ENCODE data around the gene TIAM2.
"Not testable (repeated sequence)": the region's sequence is repeated elsewhere in the genome, so short reads cannot be mapped to it uniquely, and the experiment has no call there.

Gene TIAM2

DNA sequence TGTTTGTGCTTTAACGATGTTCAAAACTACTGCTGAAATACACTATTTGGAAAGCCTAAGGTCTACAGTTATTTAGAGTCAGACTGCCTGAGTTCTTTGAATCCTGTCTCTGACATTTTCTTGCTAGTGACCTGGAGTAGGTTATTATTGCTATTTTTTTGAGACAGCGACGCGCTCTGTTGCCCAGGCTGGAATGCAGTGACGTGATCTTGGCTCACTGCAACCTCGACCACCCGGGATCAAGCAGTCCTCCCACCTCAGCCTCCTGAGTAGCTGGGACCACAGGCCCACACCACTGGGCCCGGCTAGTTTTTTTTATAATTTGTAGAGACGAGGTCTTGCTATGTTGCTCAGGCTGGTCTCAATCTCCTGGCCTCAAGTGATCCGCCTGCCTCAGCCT lies 96.6 kb downstream of the TIAM2 start:
- DNase-seq (ENCODE audit: low spot score) (no peak), FAIRE-seq (no peak)

DNA sequence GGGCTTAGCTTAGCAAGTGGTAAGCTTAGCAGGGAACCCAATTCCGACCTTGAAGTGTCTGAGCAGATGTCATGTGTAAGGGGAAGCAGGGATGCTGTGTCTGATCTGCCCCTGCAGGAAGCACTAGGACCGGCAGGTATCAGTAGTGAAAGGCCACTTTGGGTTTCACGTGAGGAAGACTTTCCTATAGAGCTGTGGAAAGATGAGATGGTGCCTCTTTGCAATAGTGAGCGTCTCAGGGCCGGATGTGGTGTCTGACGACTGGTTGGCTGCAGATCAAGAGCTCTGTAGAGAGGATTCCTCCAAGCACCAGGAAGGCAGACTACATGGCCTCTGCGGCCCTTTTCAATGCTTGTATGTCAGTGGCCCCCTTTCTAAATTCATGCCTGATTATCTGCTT lies 98.3 kb downstream of the TIAM2 start:
- FAIRE-seq (no peak), DNase-seq (ENCODE audit: low spot score) (no peak)

DNA sequence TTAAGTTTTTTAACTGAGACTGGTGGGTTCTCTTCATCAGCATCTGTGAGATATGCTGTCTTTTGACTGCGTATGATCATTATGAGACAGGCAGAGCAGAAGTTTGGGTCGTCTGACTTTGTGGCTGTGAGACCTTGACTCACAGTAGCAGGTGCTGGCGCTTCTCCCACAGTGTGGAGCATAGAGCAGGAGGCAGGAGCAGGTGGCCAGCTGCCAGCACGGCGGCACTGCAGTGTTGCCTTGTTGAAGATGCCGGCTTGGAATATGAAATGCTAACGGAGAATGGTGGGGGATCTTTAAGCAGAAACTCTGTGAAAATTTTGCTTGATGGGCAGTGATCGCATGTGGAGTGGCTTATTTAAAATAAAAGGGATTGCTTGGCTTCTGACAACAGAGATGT lies 105.0 kb downstream of the TIAM2 start:
- peak; percentile 93 for FAIRE-seq

DNA sequence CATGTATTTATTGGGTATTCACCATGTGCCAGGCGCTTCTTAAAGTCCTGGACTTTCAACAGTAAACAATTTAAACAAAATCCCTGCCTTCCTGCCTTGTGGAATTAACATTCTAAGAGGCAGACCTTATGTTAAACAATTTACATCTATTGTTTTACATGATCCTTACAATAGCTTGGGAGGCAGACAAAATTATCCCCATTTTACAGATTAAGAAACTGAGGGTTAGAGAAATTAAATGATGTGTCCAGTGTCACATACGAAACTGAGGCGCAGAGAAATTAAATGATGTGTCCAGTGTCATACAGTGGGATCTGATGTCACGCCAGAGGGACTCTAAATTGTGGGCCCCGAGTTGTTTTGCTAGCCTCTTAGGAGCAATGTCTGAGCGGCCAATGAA lies 105.5 kb downstream of the TIAM2 start:
- DNase-seq (ENCODE audit: low spot score) (no peak), FAIRE-seq (no peak)

More for the DNA sequence above, 105.0 kb downstream of the TIAM2 start:
- peak; percentile 72 for DNase-seq (ENCODE audit: low spot score)

DNA sequence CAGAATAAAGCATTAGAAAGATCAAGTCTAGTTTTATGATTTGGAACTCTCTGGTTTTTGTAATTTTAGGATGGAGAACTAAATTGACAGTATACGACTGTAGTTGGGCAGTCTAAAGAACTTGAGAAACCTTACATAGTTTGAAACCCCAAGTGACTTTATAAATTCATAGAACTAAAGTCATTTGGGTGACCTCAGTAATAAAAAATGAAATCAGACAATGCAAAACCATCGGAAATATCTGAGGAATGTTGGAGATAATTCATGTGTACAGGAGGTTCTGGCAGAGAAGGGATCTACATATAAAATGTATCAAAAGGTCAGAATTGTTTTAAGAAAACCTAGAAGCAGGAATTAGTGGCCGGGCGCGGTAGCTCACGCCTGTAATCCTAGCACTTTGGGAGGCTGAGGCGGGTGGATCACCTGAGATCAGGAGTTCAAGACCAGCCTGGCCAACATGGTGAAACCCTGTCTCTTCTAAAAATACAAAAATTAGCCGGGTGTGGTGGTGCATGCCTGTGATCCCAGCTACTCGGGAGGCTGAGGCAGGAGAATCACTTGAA lies 108.0 kb downstream of the TIAM2 start:
- DNase-seq (ENCODE audit: low spot score); FAIRE-seq: not testable (repeated sequence)

DNA sequence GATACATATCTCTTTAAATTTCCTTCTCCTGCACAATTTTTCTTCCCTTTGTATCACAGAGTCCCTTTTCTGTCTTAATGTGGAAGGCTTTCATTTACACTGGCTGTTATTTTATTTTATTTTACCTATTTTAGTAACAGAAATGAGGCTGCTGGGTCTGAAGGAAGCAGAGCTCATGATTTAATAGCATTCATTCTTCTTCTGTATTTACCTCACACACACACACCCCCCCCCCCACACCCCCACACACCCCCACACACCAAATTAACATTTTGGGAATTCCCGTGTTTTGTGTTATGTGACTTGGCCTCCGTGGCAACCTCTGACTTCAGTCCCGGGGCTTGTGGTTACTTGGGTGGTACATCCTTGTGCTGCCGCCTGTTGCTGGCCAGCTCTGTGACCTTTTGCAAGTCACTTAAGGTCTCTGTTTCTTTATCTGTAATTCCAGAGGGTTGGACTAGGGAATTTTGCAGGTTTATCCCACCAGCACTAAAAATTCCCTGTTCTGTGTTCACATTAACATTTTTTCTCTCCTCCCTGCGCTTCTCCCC lies 108.8 kb downstream of the TIAM2 start:
- FAIRE-seq: no peak
- DNase-seq (ENCODE audit: low spot score): no peak

DNA sequence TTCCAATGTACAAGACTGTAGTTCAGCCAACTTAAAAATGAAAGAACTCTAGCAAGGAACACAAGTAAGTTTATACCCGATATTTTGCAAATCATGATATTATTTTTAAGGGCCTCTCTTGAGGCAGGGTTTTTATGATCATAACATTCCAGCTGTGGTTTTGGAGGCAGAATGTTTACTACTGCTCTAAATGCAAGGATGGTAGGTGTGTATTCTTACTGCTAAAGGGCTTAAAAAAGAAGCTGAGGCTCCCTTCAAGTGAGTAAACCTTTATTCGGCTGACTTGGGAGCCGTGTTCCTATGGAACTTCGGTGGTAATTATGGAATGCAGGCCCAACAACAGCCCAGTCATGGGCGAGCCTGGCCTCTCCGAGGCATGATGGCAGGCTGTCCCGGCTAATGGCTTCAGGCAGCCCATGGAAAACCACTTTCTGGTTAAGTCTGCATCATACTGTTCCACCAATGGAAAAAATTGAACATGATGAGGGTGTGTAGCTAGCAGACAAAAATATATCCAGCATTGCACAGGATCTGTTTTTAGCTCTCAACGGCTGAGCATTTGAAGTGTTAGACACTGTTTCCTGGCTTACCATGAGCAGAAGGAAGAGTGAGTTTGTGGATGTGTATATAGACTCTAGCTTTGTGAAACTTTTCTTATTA lies 111.5 kb downstream of the TIAM2 start:
- FAIRE-seq (no peak), DNase-seq (ENCODE audit: low spot score) (no peak)

DNA sequence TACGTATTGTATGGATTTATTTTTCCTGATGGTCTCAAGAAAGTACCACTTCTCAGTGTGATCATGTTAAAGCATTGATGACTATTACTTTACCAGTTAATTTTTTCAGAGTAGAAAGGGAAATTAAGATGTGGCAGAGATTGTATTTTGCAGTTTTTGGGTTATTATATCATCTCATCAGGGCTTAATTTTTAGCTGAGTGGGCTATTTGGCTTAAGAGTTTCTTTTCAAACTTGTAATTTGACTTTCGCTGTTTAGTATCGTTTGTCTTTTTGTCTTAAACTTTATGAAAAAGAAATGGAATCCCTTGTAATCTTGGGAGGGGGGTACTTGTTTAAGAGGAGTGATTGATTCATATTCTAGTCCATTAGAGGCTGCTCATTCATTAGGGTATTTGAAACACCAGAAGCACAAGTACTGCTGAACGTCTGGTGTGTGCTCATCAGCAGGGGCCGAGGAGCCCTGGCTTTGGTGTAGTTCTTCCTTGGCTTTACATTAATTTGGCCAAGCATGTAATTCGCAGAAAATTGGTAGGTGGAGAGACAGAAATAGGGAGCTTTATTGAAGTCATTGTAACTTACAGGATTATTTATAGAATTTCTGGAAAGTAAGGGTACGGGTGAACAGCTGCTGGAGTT lies 112.4 kb downstream of the TIAM2 start:
- DNase-seq (ENCODE audit: low spot score): no peak
- FAIRE-seq: no peak

DNA sequence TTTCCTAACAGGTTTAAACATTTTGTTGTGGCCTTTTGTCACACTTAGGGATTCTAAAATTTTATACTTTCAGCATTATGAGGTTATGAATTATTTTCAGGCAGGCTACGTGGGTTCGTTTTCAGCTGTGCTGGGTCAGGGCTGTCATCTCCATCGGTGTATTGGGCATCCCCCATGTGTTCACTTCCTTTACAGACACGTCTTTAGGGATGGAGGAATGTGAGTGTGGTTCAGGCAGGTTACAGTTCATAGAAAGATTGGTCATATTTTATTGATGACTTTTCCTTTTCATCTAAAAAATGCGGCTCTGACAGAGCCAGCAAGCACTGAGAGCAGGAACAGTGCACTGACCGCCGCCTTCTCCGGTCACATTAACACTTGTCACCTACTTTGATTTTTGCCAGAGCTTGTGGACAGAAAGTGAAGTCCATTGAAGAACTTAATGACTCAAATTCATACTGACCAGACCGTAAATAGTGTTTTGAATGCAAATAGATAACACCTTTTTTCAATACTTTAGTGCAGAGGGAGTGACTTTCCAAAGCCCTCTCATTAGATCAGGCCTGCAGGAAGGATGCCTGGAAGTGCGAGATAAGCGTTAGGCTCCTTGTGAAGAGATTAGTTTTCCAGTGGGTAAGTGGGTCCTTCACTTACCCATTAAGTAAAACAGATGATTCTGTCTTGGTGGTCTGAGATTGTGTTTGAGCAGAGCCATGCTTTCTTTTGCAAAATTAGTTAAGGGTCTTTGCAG lies 113.1 kb downstream of the TIAM2 start:
- no peak for FAIRE-seq

DNA sequence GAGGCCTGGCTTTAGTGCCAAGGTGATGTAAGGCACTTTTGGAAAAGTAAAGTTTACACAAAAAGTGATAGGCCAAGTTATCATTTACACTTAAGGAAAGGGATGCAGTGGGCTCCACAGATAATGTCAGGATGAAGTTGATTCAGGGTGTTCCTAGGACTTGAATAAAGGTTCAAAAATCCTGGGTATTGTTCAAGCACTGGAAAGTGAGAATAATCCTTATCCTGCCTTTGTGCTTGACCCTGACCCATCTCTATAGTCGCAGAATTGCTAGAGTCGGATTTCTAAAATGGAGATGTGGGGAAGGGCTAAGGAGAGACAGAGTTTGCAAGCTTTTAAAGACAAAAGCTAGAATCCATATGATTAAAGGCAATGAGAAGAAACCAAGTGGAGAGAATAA lies 115.6 kb downstream of the TIAM2 start:
- no peak for DNase-seq (ENCODE audit: low spot score)
- no peak for FAIRE-seq

More for the DNA sequence above, 113.1 kb downstream of the TIAM2 start:
- DNase-seq (ENCODE audit: low spot score): no peak

DNA sequence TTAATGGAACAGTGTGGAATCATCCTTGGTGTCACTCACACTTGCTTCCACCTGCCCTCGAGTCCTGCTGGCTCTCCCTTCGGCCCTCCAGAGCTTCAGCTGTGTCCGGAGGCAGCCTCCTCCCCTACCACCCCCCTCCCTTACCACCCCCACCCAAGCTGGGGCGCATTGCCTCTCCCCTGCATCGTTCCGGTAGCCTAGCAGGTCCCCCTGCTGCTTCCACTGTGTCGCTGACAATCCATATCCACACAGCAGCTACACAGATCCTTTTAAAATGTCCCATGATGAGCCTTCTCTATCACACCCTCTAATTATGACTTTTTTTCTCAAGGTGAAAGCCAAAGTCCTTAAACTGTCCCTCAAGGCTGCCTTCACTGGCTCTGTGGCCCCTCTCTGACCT lies 117.6 kb downstream of the TIAM2 start:
- no peak for DNase-seq (ENCODE audit: low spot score)
- no peak for FAIRE-seq

DNA sequence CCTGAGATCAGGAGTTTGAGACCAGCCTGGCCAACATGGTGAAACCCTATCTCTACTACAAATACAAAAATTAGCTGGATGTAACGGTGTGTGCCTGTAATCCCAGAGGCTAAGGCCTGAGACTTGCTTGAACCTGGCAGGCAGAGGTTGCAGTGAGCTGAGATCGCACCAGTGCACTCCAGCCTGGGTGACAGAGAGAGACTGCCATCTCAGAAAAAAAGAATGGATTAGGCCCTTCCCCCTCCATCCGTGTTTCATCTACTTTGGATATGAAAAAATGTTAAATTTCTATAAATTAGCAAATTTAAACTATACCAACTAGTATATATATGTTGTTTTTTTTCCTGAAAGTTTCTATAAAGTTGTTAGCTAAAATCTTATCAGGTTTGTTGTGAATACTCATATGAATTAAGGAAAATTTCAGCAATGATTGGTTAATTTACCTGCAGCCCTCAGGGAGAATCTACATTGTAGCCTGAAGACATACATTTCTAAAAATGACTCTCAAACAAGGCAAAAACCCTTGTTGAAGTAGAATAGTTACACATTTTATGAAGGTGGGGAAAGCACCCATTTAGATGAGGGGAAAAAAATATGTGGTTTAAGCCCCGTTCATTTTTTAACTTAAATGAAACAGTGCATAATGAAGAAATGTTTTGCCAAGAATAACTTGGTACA lies 120.9 kb downstream of the TIAM2 start:
- no peak for FAIRE-seq
- DNase-seq (ENCODE audit: low spot score): no peak

DNA sequence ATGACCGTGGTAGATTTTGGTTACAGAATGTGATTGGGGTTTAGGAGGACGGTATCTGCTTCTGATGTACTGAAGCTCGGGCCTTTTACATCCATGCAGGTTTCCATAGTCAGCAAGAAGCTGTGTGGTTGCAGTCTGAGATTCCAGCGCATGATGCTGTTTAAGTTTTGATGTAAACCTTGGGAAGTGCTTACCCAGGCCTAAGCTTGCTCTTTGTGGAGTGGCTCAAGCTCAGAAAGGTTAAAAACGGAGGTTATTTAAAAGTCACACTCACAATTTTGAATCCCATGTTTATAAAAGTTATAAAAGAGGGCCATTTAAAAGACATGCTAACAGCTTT lies 121.4 kb downstream of the TIAM2 start:
- no peak for DNase-seq (ENCODE audit: low spot score)
- FAIRE-seq: no peak

DNA sequence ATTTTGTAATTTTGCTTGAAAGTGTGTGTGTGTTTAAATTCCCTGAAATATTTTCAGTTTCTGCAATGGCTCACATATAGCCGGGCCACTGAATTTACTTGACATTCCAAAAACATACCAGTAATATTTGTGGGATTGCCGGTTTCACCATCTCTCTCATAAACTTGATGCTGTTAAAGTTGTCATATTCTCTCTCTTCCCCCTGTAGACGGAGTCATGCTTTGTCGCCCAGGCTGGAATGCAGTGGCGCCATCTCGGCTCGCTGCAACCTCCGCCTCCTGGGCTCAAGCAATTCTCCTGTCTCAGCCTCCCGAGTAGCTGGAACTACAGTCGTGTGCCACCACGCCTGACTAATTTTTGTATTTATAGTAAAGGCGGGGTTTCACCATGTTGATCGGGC lies 122.1 kb downstream of the TIAM2 start:
- no peak for DNase-seq (ENCODE audit: low spot score)

DNA sequence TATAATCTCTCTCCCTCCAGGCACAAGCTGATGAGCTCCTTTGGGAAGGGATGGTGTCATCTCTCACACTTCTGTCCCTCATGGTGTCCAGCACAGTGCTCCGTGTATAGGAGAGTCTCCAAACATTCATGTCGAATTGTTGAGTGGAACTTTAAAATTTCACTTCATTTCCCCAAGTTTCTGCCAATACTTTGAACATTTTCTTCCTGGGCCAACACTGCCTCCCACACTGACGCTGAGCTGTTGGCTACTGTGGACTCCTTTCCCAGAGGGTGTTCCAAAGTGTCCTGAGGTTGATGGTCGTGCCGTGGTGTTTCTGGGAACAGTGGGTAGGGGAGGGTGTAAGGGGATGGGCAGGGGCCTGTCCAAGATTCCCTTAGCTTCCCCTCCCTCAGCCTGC lies 122.7 kb downstream of the TIAM2 start:
- no peak for FAIRE-seq

More for the DNA sequence above, 122.1 kb downstream of the TIAM2 start:
- peak; percentile 87 for FAIRE-seq

DNA sequence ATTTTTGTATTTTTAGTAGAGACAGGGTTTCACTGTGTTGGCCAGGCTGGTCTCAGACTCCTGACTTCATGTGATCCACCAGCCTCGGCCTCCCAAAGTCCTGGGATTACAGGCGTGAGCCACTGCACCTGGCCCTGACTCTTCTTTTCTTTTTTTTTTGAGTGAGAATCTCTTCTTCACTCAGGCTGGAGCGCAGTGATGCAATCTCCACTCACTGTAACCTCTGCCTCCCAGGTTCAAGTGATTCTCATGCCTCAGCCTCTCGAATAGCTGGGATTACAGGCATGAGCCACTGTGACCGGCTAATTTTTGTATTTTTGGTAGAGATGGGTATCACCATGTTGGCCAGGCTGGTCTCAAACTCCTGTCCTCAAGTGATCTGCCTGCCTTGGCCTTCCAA lies 124.1 kb downstream of the TIAM2 start:
- FAIRE-seq; DNase-seq (ENCODE audit: low spot score): not testable (repeated sequence)

More for the DNA sequence above, 122.7 kb downstream of the TIAM2 start:
- no peak for DNase-seq (ENCODE audit: low spot score)

DNA sequence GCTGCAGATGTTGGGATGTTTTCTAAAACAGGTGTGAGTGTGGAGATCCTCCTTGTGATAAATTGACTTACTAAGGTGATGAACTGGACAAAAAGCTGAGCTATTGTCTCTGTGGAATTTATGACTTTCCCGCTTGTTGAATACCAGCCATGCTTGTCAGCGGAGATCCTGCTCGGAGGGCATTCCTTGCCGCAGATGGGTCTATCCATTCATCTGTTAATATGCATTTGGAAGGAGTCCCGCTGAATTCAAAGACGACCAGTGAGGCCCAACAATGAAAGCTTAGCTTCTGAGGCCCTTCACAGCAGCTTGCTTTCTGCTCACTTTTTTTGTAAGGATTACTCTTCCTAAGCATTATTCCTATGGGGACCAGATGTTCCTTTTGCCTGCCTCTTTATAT lies 124.9 kb downstream of the TIAM2 start:
- DNase-seq (ENCODE audit: low spot score): peak; percentile 70
- FAIRE-seq: peak; percentile 48

DNA sequence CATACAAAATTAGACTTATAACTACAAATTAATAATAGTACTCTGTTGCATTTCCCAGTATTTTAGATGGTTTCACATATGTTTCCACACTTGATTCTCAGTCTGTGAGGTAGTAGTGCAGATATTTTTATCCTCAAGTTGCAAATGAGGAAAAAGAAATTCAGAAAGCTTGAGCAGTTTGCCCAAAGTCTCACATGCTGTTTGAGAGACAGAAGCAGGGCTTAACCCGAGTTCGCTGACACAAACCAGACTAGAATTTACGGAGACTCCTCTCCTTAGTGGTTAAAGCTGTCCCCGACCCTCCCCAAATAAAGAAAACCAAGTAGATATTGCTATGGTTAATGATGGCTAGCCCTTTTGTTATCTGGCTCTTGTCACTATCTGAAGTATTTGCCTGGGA lies 126.2 kb downstream of the TIAM2 start:
- no peak for DNase-seq (ENCODE audit: low spot score)

DNA sequence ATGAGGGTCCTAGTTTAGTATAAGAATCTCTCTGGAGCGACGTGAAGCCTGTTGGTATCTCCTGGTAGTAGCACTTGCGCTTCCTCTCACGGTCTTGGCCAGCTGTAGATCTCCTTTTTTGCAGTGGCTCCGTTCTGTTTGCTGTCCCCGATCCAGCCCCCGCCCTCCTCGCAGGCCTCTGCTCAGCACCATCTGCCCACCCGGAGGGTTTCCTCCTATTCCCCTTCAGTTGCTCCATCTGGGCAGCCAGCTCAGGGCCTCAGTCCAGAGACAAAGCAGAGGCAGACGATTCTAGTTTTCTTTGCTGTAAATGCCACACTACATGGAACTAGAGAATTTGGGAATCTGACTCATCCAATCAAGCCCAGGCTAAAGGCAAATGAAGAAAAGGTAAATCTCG lies 126.6 kb downstream of the TIAM2 start:
- DNase-seq (ENCODE audit: low spot score) (no peak), FAIRE-seq (no peak)

More for the DNA sequence above, 126.2 kb downstream of the TIAM2 start:
- no peak for FAIRE-seq

DNA sequence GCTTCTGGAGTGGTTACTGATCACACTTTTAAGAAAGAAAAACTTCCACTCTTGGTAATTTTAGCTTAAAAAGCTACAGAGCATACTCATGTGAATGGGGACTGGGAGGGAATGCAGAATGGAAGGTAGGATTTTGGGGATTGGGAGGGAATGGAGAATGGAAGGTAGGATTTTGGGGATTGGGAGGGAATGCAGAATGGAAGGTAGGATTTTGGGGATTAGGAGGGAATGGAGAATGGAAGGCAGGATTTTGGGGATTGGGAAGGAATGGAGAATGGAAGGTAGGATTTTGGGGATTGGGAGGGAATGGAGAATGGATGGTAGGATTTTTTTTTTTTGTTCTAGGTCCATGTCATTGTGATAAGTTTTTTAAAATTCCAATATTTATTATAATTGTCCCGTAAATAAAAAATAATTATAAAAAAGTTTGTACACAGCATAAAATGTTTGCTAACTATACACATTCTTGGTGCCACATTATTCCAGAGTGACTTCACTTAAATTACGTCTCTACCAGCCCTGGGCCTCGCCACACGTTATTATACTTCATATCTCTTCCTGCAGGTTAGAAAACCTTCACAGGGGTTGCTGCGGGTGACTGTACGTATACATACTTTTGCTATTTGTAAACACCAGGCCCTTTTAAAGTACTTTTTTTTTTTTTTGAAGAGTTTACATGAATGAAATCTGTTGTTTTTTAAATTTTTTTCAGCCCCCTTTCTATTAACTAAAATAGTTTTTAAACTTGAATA lies 127.3 kb downstream of the TIAM2 start:
- FAIRE-seq: no peak
- no peak for DNase-seq (ENCODE audit: low spot score)

DNA sequence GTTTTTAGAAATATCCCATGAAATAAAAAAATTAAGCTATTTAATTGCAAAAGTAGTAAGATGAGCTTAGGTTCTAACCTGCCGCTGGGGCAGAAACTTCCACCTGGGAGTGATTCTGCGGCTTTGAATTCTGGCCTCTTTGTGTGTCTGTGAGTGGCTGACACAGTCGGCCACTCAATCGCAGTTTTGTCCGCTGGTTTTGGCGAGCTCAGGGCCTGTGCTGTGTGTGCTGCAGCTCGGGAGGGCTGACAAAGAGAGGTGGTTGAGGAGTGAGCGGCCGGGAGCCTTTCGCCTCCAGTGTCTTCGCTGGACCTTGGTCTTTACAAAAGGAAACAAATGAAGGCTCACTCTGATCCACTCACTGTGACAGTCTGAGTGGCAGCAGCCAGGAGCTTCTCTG lies 128.4 kb downstream of the TIAM2 start:
- FAIRE-seq (no peak), DNase-seq (ENCODE audit: low spot score) (no peak)

All from urothelium cell line (cell line).